Fibroblast of lung (primary cell): ENCODE results near the gene PDZRN4.

ENCODE experiments used
- CTCF ChIP-seq, 2 donors: IDR thresholded peaks in 1 of 2; conservative IDR thresholded peaks in 1 of 2; 1 replicate in 1 of 2; 2 replicates in 1 of 2; pipeline ENCODE4 v1.5.1; 2011 to 2012; ENCODE audit warnings: low read length in 2 of 2, control low read depth in 1 of 2, inconsistent platforms in 1 of 2, low read depth in 1 of 2, mild to moderate bottlenecking in 1 of 2
- EZH2 ChIP-seq: IDR thresholded peaks from 2 replicates; pipeline ENCODE4 v1.5.1; 2012; ENCODE audit warnings: low read length, control low read depth, mild to moderate bottlenecking; ENCODE audit errors: missing control alignments

- TF ChIP-seq CTCF (conservative IDR thresholded peaks at IDR 0.05 in 1 of 2, IDR thresholded peaks at IDR 0.05 in 1 of 2; ENCODE audit: low read depth in 1 of 2, low read length in 2 of 2) (no peak), EZH2 (no peak)
These were observed 33.4 kb downstream of the PDZRN4 start for GRCh38 chr12:41221491-41221890.
